ENCODE results near the gene RITA1.

RITA1 gene

DNA sequence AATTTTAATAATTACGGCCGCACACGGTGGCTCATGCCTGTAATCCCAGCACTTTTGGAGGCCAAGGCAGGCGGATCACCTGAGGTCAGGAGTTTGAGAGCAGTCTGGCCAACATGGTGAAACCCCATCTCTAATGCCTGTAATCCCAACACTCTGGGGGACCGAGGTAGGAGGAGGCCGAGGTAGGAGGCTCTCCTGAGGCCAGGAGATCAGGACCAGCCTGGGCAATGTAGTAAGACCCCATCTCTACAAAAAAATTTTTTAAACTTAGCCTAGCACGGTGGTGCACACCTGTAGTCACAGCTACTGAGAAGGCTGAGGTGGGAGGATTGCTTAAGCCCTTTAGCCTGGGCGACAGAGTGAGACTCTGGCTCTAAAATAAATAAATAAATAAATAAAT, 41.6 kb upstream of the RITA1 start:
- no peaks in the 10 kb centered on the region for H3K4me1 ChIP-seq (ENCODE audit: control insufficient read depth, insufficient read depth, low read length)
- no peak overlapping the region for H3K9ac ChIP-seq (ENCODE audit: low read depth, low read length)
- H3K27me3 ChIP-seq (ENCODE audit: control insufficient read depth, insufficient read depth, low read length), result no peaks in the 10 kb centered on the region
- no peak overlapping the region for H3K4me3 ChIP-seq (ENCODE audit: low read depth, low read length)
- no peak overlapping the region for H3K27ac ChIP-seq (ENCODE audit: low read depth, low read length)
- no peaks in the 10 kb centered on the region for H3K36me3 ChIP-seq (ENCODE audit: control insufficient read depth, insufficient read depth, low read length)
- H3K9me3 ChIP-seq (ENCODE audit: control insufficient read depth, insufficient read depth, low read length), result no peaks in the 10 kb centered on the region

GRCh38 chr12:113144806-113145205, 40.7 kb upstream of the RITA1 start:
- Histone ChIP-seq H3K4me3 (ENCODE audit: low read depth, low read length) (no peak overlapping the region), H3K27me3 (ENCODE audit: control insufficient read depth, insufficient read depth, low read length) (0 out of 2 replicates have a peak, but pooled peaks cover under 1% of the 10 kb centered on the region), H3K9me3 (ENCODE audit: control insufficient read depth, insufficient read depth, low read length) (no peaks in the 10 kb centered on the region), H3K36me3 (ENCODE audit: control insufficient read depth, insufficient read depth, low read length) (no peaks in the 10 kb centered on the region), H3K4me1 (ENCODE audit: control insufficient read depth, insufficient read depth, low read length) (peaks cover 7% of the 10 kb centered on the region), H3K9ac (ENCODE audit: low read depth, low read length) (no peak overlapping the region), H3K27ac (ENCODE audit: low read depth, low read length) (no peak overlapping the region)

DNA sequence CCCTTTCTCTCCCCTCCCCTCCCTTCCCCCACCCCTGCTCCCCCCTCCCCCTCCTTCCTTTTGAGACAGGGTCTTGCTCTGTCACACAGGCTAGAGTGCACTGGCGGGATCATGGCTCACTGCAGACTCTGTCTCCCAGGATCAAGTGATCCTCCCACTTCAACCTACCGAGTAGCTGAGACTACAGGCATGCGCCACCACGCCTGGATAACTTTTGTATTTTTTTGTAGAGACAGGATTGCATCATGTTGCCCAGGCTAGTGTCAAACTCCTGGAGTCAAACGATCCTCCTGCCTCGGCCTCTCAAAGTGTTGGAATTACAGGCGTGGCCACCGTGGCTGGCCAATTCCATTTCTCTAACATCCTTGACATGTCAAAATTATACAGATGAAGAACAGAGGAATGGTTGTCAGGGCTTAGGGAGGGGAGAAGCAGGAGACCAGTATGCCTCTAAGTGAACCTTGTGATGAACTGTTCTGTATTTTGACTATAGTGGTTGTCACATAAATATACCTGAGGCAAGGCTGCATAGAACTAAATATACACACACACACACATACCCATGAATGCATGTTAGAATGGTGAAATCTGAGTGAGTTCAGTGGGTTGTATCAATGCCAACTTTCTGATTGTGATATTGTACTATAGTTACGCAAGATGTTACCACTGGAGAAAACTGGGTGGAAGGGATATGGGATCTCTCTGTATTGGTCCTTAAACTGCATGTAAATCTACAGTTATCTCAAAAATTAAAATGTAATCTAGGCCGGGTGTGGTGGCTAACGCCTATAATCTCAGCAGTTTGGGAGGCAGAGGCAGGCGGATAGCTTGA, 39.6 kb upstream of the RITA1 start:
- Histone ChIP-seq H3K4me1 (ENCODE audit: control insufficient read depth, insufficient read depth, low read length) (peaks cover 13% of the 10 kb centered on the region), H3K9me3 (ENCODE audit: control insufficient read depth, insufficient read depth, low read length) (no peaks in the 10 kb centered on the region), H3K36me3 (ENCODE audit: control insufficient read depth, insufficient read depth, low read length) (no peaks in the 10 kb centered on the region), H3K9ac (ENCODE audit: low read depth, low read length) (no peak overlapping the region), H3K27ac (ENCODE audit: low read depth, low read length) (no peak overlapping the region), H3K27me3 (ENCODE audit: control insufficient read depth, insufficient read depth, low read length) (peaks cover 12% of the 10 kb centered on the region; the same call in 1 of the 2 replicates), H3K4me3 (ENCODE audit: low read depth, low read length) (no peak overlapping the region)

DNA sequence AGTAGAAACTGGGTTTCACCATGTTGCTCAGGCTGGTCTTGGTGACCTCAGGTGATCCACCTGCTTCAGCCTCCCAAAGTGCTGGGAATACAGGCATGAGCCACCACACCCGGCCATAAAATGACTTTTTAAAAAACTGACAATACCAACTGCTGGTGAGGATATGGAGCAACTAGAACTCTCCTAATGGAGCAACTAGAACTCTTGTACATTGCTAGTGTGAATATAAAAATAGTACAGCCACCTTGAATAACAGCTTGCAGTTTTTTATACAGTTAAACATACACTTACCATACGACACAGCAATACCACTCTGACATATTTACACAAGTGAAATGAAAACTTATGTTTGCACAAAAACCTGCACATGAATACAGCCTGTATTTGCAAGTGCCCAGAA, 38.5 kb upstream of the RITA1 start:
- Histone ChIP-seq H3K4me1 (ENCODE audit: control insufficient read depth, insufficient read depth, low read length) (peaks cover 13% of the 10 kb centered on the region), H3K27me3 (ENCODE audit: control insufficient read depth, insufficient read depth, low read length) (peaks cover 18% of the 10 kb centered on the region), H3K36me3 (ENCODE audit: control insufficient read depth, insufficient read depth, low read length) (no peaks in the 10 kb centered on the region), H3K9me3 (ENCODE audit: control insufficient read depth, insufficient read depth, low read length) (no peaks in the 10 kb centered on the region), H3K27ac (ENCODE audit: low read depth, low read length) (no peak overlapping the region), H3K9ac (ENCODE audit: low read depth, low read length) (no peak overlapping the region), H3K4me3 (ENCODE audit: low read depth, low read length) (no peak overlapping the region)

DNA sequence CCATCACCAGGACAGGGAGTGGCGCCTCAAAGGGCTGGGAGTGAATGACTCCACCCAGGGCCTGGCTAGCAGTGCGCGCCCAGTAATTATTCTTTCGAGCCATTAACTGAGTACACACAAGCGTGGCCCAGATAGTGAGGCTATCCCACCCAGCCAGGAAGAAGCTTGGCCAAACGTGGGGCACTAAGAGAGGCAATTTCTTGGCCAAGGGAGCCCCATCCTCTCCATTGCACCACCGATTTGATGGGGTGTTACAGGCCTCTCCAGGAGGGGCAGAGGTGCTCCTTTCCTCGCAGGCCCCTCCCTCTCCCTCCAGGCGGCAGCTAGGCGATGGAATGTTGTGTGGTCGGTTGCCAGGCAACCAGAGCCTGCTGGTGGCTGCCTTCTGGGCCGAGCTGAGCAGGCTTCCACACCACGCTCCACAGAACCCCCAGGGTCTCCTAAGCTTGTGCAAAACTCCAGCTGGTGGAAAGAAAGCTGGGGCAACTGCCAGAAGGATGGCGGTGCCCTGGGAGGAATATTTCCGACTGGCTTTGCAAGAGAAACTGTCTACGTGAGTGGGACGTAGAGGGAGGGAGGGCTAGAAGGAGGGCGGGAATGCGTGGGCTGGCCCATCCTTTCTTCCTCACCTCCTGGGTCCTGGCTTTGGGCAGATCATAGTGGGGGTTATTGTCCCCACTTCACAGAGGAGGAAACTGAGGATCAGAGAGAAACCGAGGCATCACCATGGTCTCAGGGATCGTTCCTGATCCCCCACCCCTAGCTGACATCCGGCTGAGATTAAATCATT, 36.0 kb upstream of the RITA1 start, which contains the start of gene CFAP73:
Gene CFAP73 (plus strand): TSS at position 364 of the 790 bp plus-strand sequence. CDS start 134 bp downstream, at position 498.
- H3K27me3 ChIP-seq (ENCODE audit: control insufficient read depth, insufficient read depth, low read length), result peaks cover 43% of the 10 kb centered on the region
- no peaks in the 10 kb centered on the region for H3K9me3 ChIP-seq (ENCODE audit: control insufficient read depth, insufficient read depth, low read length)
- peak within 1 kb of the TSS; percentile 42; the same call in 1 of the 2 replicates for H3K4me3 ChIP-seq (ENCODE audit: low read depth, low read length)
- no peaks in the 10 kb centered on the region for H3K36me3 ChIP-seq (ENCODE audit: control insufficient read depth, insufficient read depth, low read length)
- H3K9ac ChIP-seq (ENCODE audit: low read depth, low read length), result no peak within 1 kb of the TSS
- H3K27ac ChIP-seq (ENCODE audit: low read depth, low read length), result no peak within 1 kb of the TSS
- H3K4me1 ChIP-seq (ENCODE audit: control insufficient read depth, insufficient read depth, low read length), result peaks cover 13% of the 10 kb centered on the region

GRCh38 chr12:113151655-113152054, 33.9 kb upstream of the RITA1 start:
- Histone ChIP-seq H3K27ac (ENCODE audit: low read depth, low read length) (no peak overlapping the region), H3K9ac (ENCODE audit: low read depth, low read length) (no peak overlapping the region), H3K27me3 (ENCODE audit: control insufficient read depth, insufficient read depth, low read length) (peaks cover 51% of the 10 kb centered on the region), H3K9me3 (ENCODE audit: control insufficient read depth, insufficient read depth, low read length) (no peaks in the 10 kb centered on the region), H3K4me3 (ENCODE audit: low read depth, low read length) (no peak overlapping the region), H3K36me3 (ENCODE audit: control insufficient read depth, insufficient read depth, low read length) (no peaks in the 10 kb centered on the region), H3K4me1 (ENCODE audit: control insufficient read depth, insufficient read depth, low read length) (peaks cover 13% of the 10 kb centered on the region)

GRCh38 chr12:113152196-113152834, 33.2 kb upstream of the RITA1 start:
- peak overlapping the region; percentile 73 for H3K4me3 ChIP-seq (ENCODE audit: low read depth, low read length)
- no peaks in the 10 kb centered on the region for H3K36me3 ChIP-seq (ENCODE audit: control insufficient read depth, insufficient read depth, low read length)
- peaks cover 13% of the 10 kb centered on the region for H3K4me1 ChIP-seq (ENCODE audit: control insufficient read depth, insufficient read depth, low read length)
- H3K9me3 ChIP-seq (ENCODE audit: control insufficient read depth, insufficient read depth, low read length), result no peaks in the 10 kb centered on the region
- H3K27me3 ChIP-seq (ENCODE audit: control insufficient read depth, insufficient read depth, low read length), result peaks cover 51% of the 10 kb centered on the region
- H3K9ac ChIP-seq (ENCODE audit: low read depth, low read length), result no peak overlapping the region
- H3K27ac ChIP-seq (ENCODE audit: low read depth, low read length), result no peak overlapping the region

- no peaks in the 10 kb centered on the region for H3K9me3 ChIP-seq (ENCODE audit: control insufficient read depth, insufficient read depth, low read length)
- peaks cover 51% of the 10 kb centered on the region for H3K27me3 ChIP-seq (ENCODE audit: control insufficient read depth, insufficient read depth, low read length)
- H3K4me3 ChIP-seq (ENCODE audit: low read depth, low read length), result peak overlapping the region; percentile 73
- peaks cover 13% of the 10 kb centered on the region for H3K4me1 ChIP-seq (ENCODE audit: control insufficient read depth, insufficient read depth, low read length)
- no peak overlapping the region for H3K27ac ChIP-seq (ENCODE audit: low read depth, low read length)
- peaks cover 7% of the 10 kb centered on the region for H3K36me3 ChIP-seq (ENCODE audit: control insufficient read depth, insufficient read depth, low read length)
- peak overlapping the region; percentile 45; the same call in 1 of the 2 replicates for H3K9ac ChIP-seq (ENCODE audit: low read depth, low read length)
Observed at GRCh38 chr12:113152835-113153814, 32.4 kb upstream of the RITA1 start.

DNA sequence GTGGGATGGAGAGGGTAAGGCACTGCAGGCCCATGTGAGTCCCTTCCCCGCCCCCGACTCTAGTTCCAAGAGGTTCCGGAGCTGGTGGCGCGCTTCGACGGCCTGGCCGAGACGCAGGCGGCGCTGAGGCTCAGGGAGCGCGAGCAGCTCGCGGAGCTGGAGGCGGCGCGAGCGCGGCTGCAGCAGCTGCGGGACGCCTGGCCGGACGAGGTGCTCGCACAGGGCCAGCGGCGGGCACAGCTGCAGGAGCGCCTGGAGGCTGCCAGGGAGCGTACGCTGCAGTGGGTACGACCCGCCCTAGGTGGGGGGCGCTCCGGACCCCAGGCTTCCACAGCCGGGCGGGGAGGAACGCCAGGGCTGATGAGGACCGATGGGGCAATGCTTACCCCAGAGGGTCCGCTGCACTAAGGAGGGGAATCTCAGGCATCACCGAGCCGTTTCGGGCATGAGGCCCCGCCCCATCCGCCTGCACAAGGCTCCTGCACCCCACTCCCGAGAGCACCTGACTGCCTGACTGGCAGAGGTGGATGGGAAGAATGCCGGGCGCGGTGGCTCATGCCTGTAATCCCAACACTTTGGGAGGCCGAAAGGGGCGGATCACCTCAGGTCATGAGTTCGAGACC, 31.1 kb upstream of the RITA1 start:
- no peak overlapping the region for H3K9ac ChIP-seq (ENCODE audit: low read depth, low read length)
- H3K4me3 ChIP-seq (ENCODE audit: low read depth, low read length), result peak overlapping the region; percentile 64
- H3K9me3 ChIP-seq (ENCODE audit: control insufficient read depth, insufficient read depth, low read length), result no peaks in the 10 kb centered on the region
- H3K4me1 ChIP-seq (ENCODE audit: control insufficient read depth, insufficient read depth, low read length), result peaks cover 9% of the 10 kb centered on the region
- peaks cover 20% of the 10 kb centered on the region for H3K36me3 ChIP-seq (ENCODE audit: control insufficient read depth, insufficient read depth, low read length)
- peaks cover 51% of the 10 kb centered on the region for H3K27me3 ChIP-seq (ENCODE audit: control insufficient read depth, insufficient read depth, low read length)
- H3K27ac ChIP-seq (ENCODE audit: low read depth, low read length), result no peak overlapping the region
